A673 (cell line): Measurements from ENCODE around the gene HDDC3. TPM values are rescaled to one million over a fixed set of nuclear protein-coding genes. Genes with fewer than 3 reads are reported as not detected.

ENCODE experiments used
- BruUV-seq: library from RNA; stranded (reverse); fragments of 400-500 nt; replicated peaks from 2 replicates; lab custom pipeline; 2021; lab: Mats Ljungman, UMichigan
- CTCF ChIA-PET: fragments of 300-600 bp; sonication (Branson Sonifier 250); formaldehyde crosslinking; loops from one replicate; lab custom pipeline; 2022; ENCODE audit warnings: antibody characterized with exemption; lab: Charles Lee
- POLR2A ChIA-PET: fragments of 300-600 bp; sonication (Branson Sonifier 250); formaldehyde crosslinking; loops from one replicate; lab custom pipeline; 2022; ENCODE audit warnings: antibody characterized with exemption; ENCODE audit not compliant: low non-redundant PET; lab: Charles Lee
- DNase-seq: peaks from one replicate; pipeline ENCODE4 v3.0.0-alpha.2; 2015; ENCODE audit warnings: low spot score
- H3K27ac ChIP-seq: fragments of 200-600 bp; sonication (generic); 2 replicates; pipeline ENCODE4 v1.5.1; 2016; ENCODE audit warnings: mixed run types, low read depth, mild to moderate bottlenecking, mixed read lengths, antibody characterized with exemption, low read length; ENCODE audit not compliant: poor library complexity, severe bottlenecking
- H3K27me3 ChIP-seq: fragments of 200-600 bp; sonication (generic); replicated peaks from 2 replicates; pipeline ENCODE4 v1.6.1; 2017; ENCODE audit warnings: mixed run types, low read depth, mild to moderate bottlenecking, mixed read lengths, antibody characterized with exemption, low read length; ENCODE audit not compliant: insufficient read depth, poor library complexity
- H3K36me3 ChIP-seq: fragments of 200-600 bp; sonication (generic); 2 replicates; pipeline ENCODE4 v1.6.1; 2016; ENCODE audit warnings: mixed run types, mild to moderate bottlenecking, mixed read lengths, antibody characterized with exemption, low read length; ENCODE audit not compliant: insufficient read depth, poor library complexity, severe bottlenecking
- H3K4me1 ChIP-seq: fragments of 200-600 bp; sonication (generic); 2 replicates; pipeline ENCODE4 v1.6.1; 2017; ENCODE audit warnings: mixed run types, mild to moderate bottlenecking, mixed read lengths, antibody characterized with exemption, low read length; ENCODE audit not compliant: insufficient read depth, poor library complexity, severe bottlenecking
- H3K4me3 ChIP-seq: fragments of 200-600 bp; sonication (generic); 2 replicates; pipeline ENCODE4 v1.5.1; 2016; ENCODE audit warnings: low read depth, mixed run types, mild to moderate bottlenecking, mixed read lengths, low read length; ENCODE audit not compliant: poor library complexity, severe bottlenecking
- H3K9me3 ChIP-seq: fragments of 200-600 bp; sonication (generic); 2 replicates; pipeline ENCODE4 v1.6.1; 2016; ENCODE audit warnings: mixed run types, low read depth, mild to moderate bottlenecking, mixed read lengths, antibody characterized with exemption, low read length; ENCODE audit not compliant: poor library complexity, severe bottlenecking
- CTCF ChIP-seq: fragments of 300-800, 200-600 bp; sonication (generic); conservative IDR thresholded peaks from 2 replicates; pipeline ENCODE4 v1.5.1; 2017; ENCODE audit warnings: low read depth, mild to moderate bottlenecking, antibody characterized with exemption, low read length, moderate library complexity, mixed read lengths
- EZH2 ChIP-seq: fragments of 200-600 bp; sonication (generic); IDR thresholded peaks from 2 replicates; pipeline ENCODE4 v1.6.1; 2017; ENCODE audit warnings: borderline replicate concordance, low read depth, mild to moderate bottlenecking, mixed read lengths, antibody characterized with exemption, low read length; ENCODE audit not compliant: poor library complexity, severe bottlenecking
- intact Hi-C: fragments of 100-400 bp; cut with micrococcal nuclease; formaldehyde crosslinking; loops from one replicate; pipeline ENCODE4 v1.10.0; 2022; ENCODE audit not compliant: unreplicated experiment
- total RNA-seq: library from RNA; stranded (reverse); gene quantifications from 2 replicates; pipeline ENCODE4 v1.2.3, GENCODE V29; 2021

HDDC3 gene
- total RNA-seq, 1 experiment from 2014 or later, result 23.9 TPM

DNA sequence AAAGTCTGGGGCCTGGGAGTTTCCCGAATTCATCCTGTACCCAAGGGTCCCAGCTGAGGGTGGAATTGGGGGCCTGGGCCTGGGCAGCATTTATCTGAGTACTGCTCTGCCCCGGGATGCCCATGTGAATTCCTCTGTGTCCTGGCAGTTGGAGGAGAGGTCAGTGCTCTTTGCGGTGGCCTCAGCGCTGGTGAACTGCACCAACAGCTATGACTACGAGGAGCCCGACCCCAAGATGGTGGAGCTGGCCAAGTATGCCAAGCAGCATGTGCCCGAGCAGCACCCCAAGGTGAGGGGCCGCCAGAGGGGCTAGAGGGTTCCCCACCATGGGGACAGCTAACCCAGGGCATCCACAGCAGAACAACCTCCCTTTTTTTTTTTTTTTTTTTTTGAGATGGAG, 16.2 kb upstream of the HDDC3 start:
- intact Hi-C loops, result no loop called here
- TF ChIP-seq CTCF (no peak), EZH2 (no peak)
- H3K27ac ChIP-seq, result no peak overlapping the region
- BruUV-seq, result no TSS peak
- no peaks in the 10 kb centered on the region for H3K4me1 ChIP-seq
- ChIA-PET POLR2A (no interaction called here), CTCF (no interaction called here)
- no peak for DNase-seq
- H3K27me3 ChIP-seq, result no peaks in the 10 kb centered on the region
- H3K36me3 ChIP-seq, result peaks cover 41% of the 10 kb centered on the region
- H3K4me3 ChIP-seq, result no peak overlapping the region
- H3K9me3 ChIP-seq, result no peaks in the 10 kb centered on the region

DNA sequence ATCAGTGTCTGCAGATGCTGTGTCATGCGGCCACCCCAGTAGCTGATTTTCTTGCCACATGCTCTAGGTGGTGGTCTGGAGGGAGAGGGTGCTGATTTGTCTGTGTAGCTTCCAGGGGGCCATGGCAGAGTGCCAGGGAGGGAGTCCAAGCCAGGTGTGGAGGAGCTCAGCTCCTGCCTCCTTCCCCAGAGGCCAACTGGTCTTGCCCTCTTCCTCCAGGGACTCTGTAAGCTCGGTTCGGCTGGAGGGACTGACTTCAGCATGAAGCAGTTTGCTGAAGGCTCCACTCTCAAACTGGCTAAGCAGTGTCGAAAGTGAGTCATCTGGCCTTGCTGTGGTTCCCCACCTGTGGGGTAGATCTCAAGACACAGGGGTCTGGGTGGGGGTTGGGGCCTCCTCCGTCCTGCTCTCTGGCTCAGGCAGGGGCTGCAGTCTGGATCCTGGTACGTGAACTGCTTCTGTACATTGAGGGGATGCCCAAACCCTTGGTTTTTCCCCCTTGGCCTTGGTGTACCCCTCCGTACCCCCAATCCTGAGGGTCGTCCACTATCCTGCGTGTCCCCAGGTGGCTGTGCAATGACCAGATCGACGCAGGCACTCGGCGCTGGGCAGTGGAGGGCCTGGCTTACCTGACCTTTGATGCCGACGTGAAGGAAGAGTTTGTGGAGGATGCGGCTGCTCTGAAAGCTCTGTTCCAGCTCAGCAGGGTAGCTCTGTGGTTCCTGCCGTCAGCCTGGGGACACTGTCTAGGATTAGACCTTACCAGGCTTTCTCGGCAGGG, 15.4 kb upstream of the HDDC3 start:
- no peaks in the 10 kb centered on the region for H3K9me3 ChIP-seq
- H3K27ac ChIP-seq, result no peak overlapping the region
- H3K27me3 ChIP-seq, result no peaks in the 10 kb centered on the region
- POLR2A ChIA-PET, result no interaction called here
- DNase-seq, result no peak
- H3K4me3 ChIP-seq, result no peak overlapping the region
- TF ChIP-seq CTCF (no peak), EZH2 (no peak)
- intact Hi-C loops, result no loop called here
- no peaks in the 10 kb centered on the region for H3K4me1 ChIP-seq
- no TSS peak for BruUV-seq
- CTCF ChIA-PET, result interaction anchor here (0.6 kb wide), 1 partner anchor 9 kb away, joined by 21 read pairs; no protein-coding TSS in a partner anchor
- peaks cover 41% of the 10 kb centered on the region for H3K36me3 ChIP-seq

GRCh38 chr15:90946941-90947576, 14.7 kb upstream of the HDDC3 start:
- POLR2A ChIA-PET, result no interaction called here
- DNase-seq, result no peak
- H3K9me3 ChIP-seq, result no peaks in the 10 kb centered on the region
- intact Hi-C loops, result no loop called here
- CTCF ChIA-PET, result interaction anchor here (0.6 kb wide), 1 partner anchor 12 kb away, joined by 4 read pairs; no protein-coding TSS in a partner anchor
- H3K4me1 ChIP-seq, result no peaks in the 10 kb centered on the region
- BruUV-seq, result no TSS peak
- H3K27me3 ChIP-seq, result no peaks in the 10 kb centered on the region
- H3K36me3 ChIP-seq, result peaks cover 46% of the 10 kb centered on the region
- no peak overlapping the region for H3K27ac ChIP-seq
- no peak for TF ChIP-seq CTCF
- no peak overlapping the region for H3K4me3 ChIP-seq
